HL-60/S4 treated with phorbol 12-myristate 13-acetate at 8.2 ng/mL for 4 days and 3 days (cell line): ENCODE results near the gene RASGRF2.
"Not testable (repeated sequence)": the region's sequence is repeated elsewhere in the genome, so short reads cannot be mapped to it uniquely, and the experiment has no call there.

ENCODE experiments used
- in situ Hi-C: fragments of 300-500 bp; cut with MboI; formaldehyde crosslinking; loops from 2 replicates; pipeline ENCODE4 v1.15.0; 2022; ENCODE audit warnings: low sequenced_read_pairs

Gene RASGRF2

GRCh38 chr5:81234299-81234698, 274.1 kb downstream of the RASGRF2 start:
- in situ Hi-C loops, result no loop called here

- in situ Hi-C loops, result no loop called here
Observed at GRCh38 chr5:81234801-81235200, 274.6 kb downstream of the RASGRF2 start.

- in situ Hi-C loops, result no loop called here
Observed at GRCh38 chr5:81235287-81236072, 275.3 kb downstream of the RASGRF2 start.

DNA sequence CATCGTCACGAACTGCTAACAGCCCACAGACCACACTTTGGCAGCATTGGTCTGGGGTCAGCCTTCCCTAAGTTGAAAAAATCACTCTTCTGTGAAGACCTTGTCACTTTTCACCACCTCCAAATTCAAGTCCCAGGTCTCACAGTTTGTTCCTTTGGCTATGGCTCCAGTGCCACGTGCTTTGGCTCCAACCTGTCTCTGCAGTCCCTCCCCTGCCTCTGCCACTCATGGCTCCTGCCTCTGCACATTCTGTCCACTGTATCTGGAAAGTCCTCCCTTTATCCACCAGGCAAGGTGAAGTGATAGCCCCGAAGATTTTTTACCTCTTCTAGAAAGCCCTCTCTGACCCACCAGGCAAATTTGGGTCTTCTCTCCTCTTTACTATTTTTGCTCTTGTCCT, 278.3 kb downstream of the RASGRF2 start:
- in situ Hi-C loops, result no loop called here

- in situ Hi-C loops, result no loop called here
Observed at GRCh38 chr5:81239613-81240012, 279.4 kb downstream of the RASGRF2 start.

DNA sequence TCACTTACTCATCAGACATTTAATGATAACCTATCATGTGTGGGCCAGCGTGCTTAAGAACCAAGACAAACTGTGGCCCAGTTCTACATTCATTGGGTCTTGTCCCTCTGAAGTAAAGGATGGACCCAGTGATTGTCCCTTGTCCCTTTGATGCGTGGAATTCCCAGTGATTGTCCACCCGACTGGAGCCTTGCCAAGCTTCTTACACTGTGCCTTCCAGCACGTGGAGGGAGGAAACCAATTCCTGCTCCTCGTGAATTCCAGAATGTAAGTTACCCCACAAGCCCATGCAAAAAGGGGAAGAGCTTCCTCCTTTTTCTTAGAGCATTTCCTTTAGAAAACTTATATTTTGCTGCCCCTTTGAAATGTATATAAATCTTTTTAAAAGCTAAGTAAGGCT, 280.8 kb downstream of the RASGRF2 start:
- in situ Hi-C loops, result no loop called here

GRCh38 chr5:81241961-81242648, 281.9 kb downstream of the RASGRF2 start:
- in situ Hi-C loops, result no loop called here

DNA sequence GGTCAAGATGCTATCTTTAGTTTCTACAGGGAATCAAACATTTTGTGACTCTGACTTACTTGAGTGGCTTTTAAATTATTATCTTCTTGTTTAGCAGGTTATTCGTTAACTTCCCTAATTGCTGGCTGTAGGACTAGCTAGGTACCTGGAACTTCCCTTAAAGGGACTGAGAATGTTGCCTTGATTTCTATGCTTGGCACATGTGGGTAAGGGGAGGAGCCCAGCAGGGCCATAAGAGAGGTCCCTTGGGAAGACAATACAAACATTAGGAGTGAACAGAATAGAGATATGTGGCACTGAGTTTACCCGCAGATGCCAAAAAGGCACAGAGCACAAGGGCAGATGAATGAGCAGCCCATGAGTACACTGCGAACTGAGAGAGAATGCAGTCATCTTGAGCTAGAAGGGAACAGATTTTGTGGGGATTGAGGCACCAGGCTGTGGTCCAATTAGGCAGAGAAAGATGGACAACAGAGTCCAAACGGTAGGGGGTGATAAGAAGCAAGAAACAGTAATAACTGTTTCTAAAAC, 282.8 kb downstream of the RASGRF2 start:
- in situ Hi-C loops, result no loop called here

DNA sequence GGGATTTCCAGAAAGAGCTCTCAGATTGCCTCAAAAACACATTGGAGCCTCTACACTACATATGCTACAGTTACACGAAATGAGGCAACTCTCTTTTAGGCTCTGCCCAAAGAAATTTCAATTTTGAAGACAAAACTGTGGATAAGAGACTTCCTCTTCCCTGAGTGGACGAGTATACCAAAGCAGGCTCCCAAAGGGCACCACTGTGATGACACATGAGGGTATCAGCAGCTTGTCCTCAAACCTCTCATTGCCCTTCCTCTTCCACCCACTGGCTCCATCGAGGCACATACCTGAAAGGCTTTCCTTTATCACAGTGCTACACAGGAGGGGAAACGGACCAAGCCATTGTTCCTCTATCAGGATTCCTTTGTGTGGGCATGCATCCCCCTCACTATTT, 284.3 kb downstream of the RASGRF2 start:
- in situ Hi-C loops, result no loop called here

DNA sequence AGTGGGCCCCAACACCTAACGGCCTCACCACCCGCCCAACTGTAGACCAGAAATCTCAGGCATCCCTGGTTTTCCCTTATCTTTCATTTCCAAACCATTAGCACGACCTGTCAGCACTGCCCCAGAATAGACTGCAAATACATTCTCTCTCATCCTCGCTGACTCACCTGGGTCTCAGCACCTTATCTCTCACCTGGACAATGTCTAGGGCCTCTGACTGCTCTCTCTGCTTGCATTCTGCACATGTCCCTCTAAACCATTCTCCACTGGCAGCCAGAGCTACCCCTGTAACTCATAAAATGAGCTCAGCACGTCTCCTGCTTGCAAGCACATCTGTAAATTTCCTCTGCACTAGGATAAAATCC, 285.7 kb downstream of the RASGRF2 start:
- in situ Hi-C loops, result no loop called here

- in situ Hi-C loops, result no loop called here
Observed at GRCh38 chr5:81246697-81247096, 286.5 kb downstream of the RASGRF2 start.

DNA sequence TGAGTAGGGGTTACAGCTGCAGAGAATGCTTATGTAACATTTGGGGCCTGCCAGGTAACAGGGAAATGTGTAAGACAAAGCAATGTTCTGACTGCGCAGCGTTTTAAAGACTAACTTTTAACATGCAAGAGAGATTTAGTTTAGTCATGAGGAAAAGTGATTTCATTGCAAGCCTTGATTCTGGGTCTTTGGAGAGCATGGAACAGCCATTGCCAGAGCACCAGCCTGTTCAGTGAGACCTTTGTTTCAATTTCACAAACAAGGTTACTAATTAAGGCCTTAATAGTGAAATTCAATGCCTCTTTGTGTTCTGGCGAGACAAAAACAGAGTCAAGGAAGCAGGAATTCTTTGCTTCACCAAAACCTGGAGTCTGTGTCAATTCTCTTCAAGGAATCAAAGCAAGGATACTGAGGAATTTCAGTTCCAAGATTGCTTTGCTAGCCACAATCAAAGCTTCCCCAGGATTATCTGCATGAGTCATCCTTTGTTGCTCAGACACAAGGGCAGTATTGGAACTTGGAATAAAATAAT, 287.3 kb downstream of the RASGRF2 start:
- in situ Hi-C loops, result no loop called here

DNA sequence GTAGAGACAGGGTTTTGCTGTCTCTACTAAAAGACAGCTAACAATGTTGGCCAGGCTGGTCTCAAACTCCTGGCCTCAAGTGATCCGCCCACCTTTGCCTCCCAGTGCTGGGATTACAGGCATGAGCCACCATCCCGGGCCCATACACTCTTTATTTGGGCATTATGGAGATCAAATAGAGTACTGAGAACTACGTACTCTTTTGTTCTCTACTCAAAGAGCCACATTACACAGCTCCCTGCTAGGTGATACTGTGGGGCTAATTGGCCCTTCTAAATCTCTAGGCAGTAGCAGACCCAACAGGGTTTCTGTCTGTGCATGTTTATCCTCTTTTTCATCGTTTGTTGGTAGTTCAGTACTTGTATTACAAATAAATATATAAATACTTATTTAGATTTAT, 289.1 kb downstream of the RASGRF2 start:
- in situ Hi-C loops, result no loop called here

DNA sequence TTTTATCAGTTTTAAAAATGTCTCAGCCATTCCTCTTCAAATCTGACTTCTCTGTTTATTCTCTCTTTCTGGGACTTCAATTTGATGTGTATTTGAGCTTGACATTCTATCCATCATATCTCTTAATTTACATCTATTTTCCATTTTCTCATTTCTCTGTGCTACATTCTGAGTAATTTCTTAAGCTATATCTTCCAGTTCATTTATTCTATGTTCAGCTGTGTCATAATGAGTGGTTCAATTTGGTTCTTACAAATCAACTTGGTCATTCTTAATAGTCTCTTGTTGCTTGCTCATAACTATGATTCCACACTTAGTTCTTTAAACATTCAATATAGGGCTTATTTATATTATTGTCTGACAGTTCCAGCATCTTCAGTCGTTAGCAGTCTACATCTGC, 289.8 kb downstream of the RASGRF2 start:
- in situ Hi-C loops, result no loop called here

DNA sequence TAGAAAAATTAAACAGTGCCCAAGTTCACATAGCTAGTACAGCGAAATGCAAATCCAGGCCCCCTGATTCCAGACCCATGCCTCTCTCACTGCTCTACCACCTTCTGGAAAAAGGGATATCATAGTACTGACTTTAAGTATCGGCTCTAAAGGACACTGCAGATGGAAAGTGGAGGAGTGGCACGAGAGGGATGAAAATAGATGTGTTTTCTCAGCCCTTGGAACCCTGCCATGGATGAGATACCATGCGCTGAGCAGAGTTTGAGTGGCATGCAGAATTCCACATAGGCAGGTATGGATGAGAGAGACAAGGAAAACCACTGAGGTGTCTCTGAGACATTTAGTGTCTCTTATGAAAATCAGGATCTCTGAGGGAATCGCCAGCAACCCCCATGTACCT, 291.8 kb downstream of the RASGRF2 start:
- in situ Hi-C loops, result no loop called here

DNA sequence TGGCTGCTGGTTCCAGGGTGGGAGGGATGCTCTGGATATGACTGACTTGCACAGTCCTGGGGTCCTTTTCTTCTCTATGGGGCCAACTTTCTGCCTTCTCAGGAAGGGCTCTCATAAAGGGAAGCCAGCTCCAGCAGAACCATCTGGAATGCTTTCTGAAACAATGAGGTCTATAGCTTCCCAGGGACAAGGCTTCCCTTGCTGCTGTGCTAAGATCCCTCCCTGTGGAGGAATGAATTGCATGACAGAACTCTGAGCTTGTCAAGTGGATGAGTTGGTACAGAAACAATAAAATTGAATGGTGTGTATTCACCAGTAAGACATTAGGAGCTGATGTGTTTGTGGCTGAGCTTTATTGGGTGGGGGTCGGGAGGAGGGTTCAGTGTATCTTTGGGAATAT, 292.7 kb downstream of the RASGRF2 start:
- in situ Hi-C loops, result no loop called here

DNA sequence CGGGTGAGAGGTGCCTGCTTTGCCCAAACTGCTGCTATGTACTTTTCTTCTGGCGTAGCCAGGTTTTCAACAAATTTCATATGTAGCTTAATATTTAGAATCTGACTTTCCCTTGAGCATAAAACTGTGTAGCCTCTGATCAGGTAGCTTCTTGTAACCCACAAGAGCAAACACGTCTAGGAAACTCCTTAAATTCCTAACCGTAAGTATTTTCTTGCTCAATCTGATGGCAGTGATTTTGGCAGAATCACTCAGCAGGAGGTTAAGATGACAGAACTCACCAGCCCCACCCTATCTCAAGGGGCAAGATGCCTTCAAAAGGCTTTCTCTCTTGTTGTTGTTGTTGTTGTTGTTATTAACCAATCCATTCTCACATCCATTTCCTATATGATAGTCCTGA, 293.7 kb downstream of the RASGRF2 start:
- in situ Hi-C loops, result no loop called here

- in situ Hi-C loops, result no loop called here
Observed at GRCh38 chr5:81254886-81255559, 294.9 kb downstream of the RASGRF2 start.

GRCh38 chr5:81256766-81257165, 296.6 kb downstream of the RASGRF2 start:
- in situ Hi-C loops, result no loop called here

GRCh38 chr5:81262796-81263195, 302.6 kb downstream of the RASGRF2 start:
- in situ Hi-C loops, result not testable (repeated sequence)

DNA sequence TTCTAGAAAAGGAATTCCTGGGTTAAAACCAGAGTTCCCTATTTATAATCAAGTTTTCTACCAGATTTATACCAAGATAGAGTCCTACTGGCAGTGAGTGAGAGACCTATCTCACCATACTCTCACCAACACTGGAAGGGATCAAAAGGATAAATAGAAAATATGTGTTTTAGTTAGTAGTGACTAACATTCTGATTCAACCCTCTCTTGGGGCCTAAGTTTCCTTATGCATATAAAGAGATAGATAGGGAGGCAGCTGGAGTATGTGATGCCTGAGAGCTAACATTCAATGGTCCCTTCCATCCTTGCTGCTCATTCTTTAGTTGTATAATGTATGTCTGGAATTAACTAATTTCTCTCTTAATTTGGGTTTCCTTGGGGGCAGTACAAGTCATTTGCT, 304.9 kb downstream of the RASGRF2 start:
- in situ Hi-C loops, result no loop called here
